HG02970 (cell line): ENCODE data around the gene KCNMB3.
"Not testable (repeated sequence)": the region's sequence is repeated elsewhere in the genome, so short reads cannot be mapped to it uniquely, and the experiment has no call there.

Experiments
- ATAC-seq: cut with Tn5 transposase; IDR thresholded peaks from one replicate; pipeline ENCODE4 v1.9.1; 2021; ENCODE audit warnings: mild to moderate bottlenecking, moderate library complexity, moderate number of reproducible peaks; ENCODE audit not compliant: unreplicated experiment, low FRiP score

Gene KCNMB3

GRCh38 chr3:179250803-179251476 is at the start of gene KCNMB3:
KCNMB3 (minus strand) TSS chr3:179251114; CDS start chr3:179250990, 124 bp downstream.
- no peak for ATAC-seq

GRCh38 chr3:179299999-179300613 is 49.2 kb upstream of the KCNMB3 start:
- no peak for ATAC-seq

GRCh38 chr3:179299316-179299715 is 48.4 kb upstream of the KCNMB3 start:
- ATAC-seq, result no peak

- no peak for ATAC-seq
These were observed 47.2 kb upstream of the KCNMB3 start for GRCh38 chr3:179297971-179298725.

- no peak for ATAC-seq
These were observed 41.5 kb upstream of the KCNMB3 start for GRCh38 chr3:179292450-179292849.

GRCh38 chr3:179289295-179289694 is 38.4 kb upstream of the KCNMB3 start:
- ATAC-seq, result no peak

GRCh38 chr3:179288845-179289244 is 37.9 kb upstream of the KCNMB3 start:
- no peak for ATAC-seq

GRCh38 chr3:179286331-179286730 is 35.4 kb upstream of the KCNMB3 start:
- no peak for ATAC-seq

- no peak for ATAC-seq
These were observed 30.9 kb upstream of the KCNMB3 start for GRCh38 chr3:179281825-179282224.

- ATAC-seq, result no peak
These were observed 28.9 kb upstream of the KCNMB3 start for GRCh38 chr3:179279837-179280236.

- ATAC-seq, result no peak
These were observed 28.2 kb upstream of the KCNMB3 start for GRCh38 chr3:179278932-179279693.

GRCh38 chr3:179278151-179278550 is 27.2 kb upstream of the KCNMB3 start:
- no peak for ATAC-seq

- ATAC-seq, result no peak
These were observed 25.8 kb upstream of the KCNMB3 start for GRCh38 chr3:179276743-179277142.

GRCh38 chr3:179276001-179276400 is 25.1 kb upstream of the KCNMB3 start:
- no peak for ATAC-seq

- not testable (repeated sequence) for ATAC-seq
These were observed 23.5 kb upstream of the KCNMB3 start for GRCh38 chr3:179274434-179274833.

- ATAC-seq, result no peak
These were observed 21.5 kb upstream of the KCNMB3 start for GRCh38 chr3:179272385-179272784.

GRCh38 chr3:179269152-179269707 is 18.3 kb upstream of the KCNMB3 start:
- no peak for ATAC-seq

GRCh38 chr3:179268400-179269051 is 17.6 kb upstream of the KCNMB3 start:
- no peak for ATAC-seq

- no peak for ATAC-seq
These were observed 15.8 kb upstream of the KCNMB3 start for GRCh38 chr3:179266701-179267211.

GRCh38 chr3:179265875-179266274 is 15.0 kb upstream of the KCNMB3 start:
- ATAC-seq, result no peak
